Fibroblast of lung (primary cell): Measurements from ENCODE around the gene NOP9.

Source experiments
- CTCF ChIP-seq, 2 donors: IDR thresholded peaks in 1 of 2; conservative IDR thresholded peaks in 1 of 2; 1 replicate in 1 of 2; 2 replicates in 1 of 2; pipeline ENCODE4 v1.5.1; 2011 to 2012; ENCODE audit warnings: low read length in 2 of 2, control low read depth in 1 of 2, inconsistent platforms in 1 of 2, low read depth in 1 of 2, mild to moderate bottlenecking in 1 of 2
- EZH2 ChIP-seq: IDR thresholded peaks from 2 replicates; pipeline ENCODE4 v1.5.1; 2012; ENCODE audit warnings: low read length, control low read depth, mild to moderate bottlenecking; ENCODE audit errors: missing control alignments

- TF ChIP-seq CTCF (conservative IDR thresholded peaks at IDR 0.05 in 1 of 2, IDR thresholded peaks at IDR 0.05 in 1 of 2; ENCODE audit: low read depth in 1 of 2, low read length in 2 of 2) (no peak), EZH2 (no peak)
Measured at GRCh38 chr14:24291446-24292117, 8.1 kb upstream of the NOP9 start.
